GM18511 (cell line): ENCODE results near the gene CALHM3.
A peak's percentile ranks its signal among the peaks of the same experiment; 100 is the strongest.
"Not testable (repeated sequence)": the region's sequence is repeated elsewhere in the genome, so short reads cannot be mapped to it uniquely, and the experiment has no call there.

Experiments used
- ATAC-seq: cut with Tn5 transposase; IDR thresholded peaks from one replicate; pipeline ENCODE4 v1.9.1; 2021; ENCODE audit warnings: mild to moderate bottlenecking, moderate library complexity; ENCODE audit not compliant: unreplicated experiment

CALHM3 gene

GRCh38 chr10:103502849-103503660 is 24.0 kb upstream of the CALHM3 start:
- ATAC-seq = no peak

DNA sequence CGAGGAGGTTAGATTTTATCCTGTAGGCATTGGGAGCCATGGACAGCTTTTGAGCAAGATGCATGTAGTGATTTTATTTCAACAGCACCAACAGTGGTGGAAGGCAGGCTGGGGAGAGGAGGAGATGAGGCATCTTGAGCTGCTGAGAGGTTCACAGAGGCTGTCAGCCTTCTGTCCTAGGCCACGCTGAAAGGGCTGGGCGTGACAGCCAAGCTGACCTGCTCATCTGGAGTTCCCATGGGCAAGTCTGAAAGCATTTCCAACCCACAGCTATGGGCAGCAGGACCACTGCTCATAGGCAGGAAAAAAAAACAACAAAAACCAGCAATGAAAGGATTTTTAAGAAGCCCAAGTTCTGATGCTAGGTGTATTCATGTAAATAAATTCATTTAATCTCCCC is 22.1 kb upstream of the CALHM3 start:
- no peak for ATAC-seq

DNA sequence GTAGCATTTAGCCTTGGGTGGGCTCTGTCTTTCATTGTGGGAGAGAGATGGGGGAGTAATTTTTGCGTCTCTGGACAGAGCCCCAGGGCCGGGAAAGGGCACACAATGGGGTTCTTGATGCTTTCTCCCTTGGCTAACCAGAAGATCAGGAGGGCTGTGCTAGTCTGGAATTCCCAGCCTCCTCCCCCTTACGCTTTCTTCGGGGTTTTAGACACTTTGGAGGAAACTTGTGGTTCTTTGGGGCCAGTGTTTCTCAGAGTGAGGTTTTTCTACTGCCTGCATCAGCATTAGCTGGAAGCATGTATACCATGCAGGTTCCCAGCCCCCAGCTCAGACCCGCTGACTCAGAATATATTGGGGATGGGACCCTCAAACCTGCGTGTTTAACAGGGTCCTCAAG is 21.4 kb upstream of the CALHM3 start:
- no peak for ATAC-seq

DNA sequence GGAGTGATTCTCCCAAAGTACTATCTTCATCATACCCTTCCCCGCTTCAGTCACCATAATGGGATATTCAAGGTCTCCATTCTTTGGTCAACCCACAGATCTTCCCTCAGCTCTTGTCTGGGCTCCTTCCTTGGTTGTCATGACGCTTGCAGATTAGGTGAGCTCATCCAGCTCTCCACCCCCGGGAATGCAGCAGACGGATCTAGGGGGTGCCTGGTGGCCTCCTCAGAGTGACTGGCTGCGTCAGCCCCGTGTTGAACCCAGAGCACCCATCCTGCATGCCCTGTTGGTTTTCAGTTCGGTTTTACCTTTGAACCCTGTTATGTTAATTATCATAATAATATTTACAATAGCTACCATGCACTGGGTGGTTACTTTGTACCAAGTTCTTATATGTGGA is 20.8 kb upstream of the CALHM3 start:
- ATAC-seq = no peak

DNA sequence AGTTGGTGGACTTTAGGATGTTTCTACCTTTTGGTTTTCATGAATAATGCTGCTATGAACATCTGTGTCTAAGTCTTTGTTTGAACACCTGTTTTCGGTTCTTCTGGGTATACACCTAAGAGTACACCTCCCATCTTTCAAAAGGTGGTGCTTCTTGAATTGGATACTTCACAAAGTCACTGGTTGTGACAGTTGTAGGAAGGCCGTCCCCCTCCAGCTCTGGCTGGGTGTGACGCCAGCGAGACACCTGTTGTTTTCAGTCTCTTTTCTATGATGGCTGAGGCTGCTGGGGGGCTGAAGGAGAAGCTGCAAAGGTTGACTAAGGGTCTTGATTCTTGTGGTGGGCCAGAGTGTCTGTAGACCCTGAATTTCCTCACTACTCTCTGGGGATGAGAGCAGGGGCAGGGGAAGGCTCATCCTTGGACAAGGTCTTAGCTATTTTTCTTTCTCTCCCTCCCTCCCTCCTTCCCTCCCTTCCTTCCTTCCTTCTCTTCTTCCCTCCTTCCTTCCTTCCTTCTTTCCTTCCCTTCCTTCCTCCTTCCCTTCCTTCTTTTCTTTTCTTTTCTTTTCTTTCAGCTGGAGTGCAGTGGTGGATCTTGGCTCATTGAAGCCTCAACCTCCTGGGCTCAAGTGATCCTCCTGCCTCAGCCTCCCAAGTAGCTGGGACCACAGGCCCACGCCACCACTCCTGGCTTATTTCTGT is 20.0 kb upstream of the CALHM3 start:
- ATAC-seq = no peak

DNA sequence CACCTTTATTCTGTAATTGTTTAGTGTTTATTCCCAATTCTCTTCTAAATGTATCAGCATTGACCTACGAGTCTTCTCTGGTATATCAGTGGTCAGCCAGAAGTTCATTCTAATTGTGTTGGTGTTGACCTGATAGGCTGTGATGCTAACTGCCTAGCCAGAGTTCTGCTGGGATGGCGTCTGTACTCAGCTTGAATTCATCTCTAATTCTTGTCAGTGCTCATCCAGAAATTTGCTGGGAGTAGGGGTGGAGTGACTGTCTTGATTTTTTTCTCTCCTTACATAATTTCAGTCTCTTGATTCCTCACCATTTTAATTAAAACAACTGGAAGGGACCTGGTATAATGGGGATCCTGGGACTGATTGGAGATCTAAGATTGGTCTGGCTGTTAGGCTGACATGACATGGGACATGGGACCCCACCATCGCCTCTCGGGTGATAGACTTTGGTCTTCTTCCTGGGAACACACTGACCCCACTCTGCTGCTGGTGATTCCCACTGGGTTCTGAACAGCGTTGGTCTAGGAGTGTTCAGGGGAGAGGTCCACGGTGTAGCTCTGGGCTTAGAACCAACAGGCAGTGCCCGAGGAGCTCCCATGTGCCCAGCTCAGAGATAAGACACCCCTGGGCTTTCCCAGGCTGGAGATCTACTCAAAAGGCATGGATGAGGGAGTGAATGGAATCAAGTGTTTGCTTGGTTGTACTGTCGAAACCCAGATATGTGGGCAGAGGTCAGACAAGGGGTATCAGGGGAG is 18.3 kb upstream of the CALHM3 start:
- no peak for ATAC-seq

GRCh38 chr10:103495321-103495720 is 16.3 kb upstream of the CALHM3 start:
- no peak for ATAC-seq

DNA sequence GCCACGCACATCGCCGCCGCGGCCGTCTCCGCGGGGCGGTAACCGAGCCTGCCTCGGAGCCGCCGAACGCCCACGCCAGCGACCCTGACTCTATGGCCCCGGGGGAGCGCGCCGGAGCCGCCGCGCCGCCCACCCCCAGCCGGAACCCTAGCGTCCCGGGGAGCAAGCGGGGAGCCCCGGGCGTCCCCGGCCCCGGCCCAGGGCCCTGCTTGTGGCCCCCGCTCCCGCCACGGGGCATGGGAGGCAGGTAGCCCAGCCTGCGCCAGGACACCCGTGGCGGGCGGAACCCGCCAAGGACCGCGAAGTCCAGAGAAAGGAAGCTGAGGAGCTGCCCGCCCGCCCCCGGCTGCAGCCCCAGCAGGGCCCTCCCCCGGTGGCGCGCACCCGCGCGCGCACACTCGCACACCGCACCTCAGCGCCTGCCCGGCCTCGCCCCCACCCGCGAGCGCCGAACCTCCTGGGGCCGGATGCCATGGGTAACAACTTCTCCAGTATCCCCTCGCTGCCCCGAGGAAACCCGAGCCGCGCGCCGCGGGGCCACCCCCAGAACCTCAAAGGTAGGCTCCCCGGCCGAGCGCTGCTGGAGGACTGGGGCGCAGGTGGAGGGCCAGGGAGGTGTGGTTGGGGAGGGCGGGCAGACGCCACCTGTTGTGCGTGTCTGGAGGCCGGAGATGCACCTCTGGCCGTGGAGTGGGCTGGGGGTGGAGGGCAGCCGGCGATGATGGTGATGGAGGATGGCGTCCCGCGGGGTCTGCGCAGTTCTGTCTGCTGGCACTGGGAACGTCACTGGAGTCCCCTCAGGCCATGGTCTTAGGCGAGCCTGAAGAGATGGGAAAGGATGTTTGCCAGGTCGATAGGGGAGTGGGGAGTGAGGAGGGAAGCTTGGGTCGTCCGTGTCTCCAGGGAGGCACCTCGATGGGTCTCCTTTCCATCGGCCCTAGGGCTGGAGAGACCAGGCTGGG is 15.2 kb upstream of the CALHM3 start:
- ATAC-seq = no peak

GRCh38 chr10:103493362-103493915 is 14.4 kb upstream of the CALHM3 start, which contains the start of gene NEURL1:
Gene NEURL1, plus strand, starts transcription at chr10:103493705. Its CDS starts 683 bp downstream, at chr10:103494388.
- no peak for ATAC-seq

DNA sequence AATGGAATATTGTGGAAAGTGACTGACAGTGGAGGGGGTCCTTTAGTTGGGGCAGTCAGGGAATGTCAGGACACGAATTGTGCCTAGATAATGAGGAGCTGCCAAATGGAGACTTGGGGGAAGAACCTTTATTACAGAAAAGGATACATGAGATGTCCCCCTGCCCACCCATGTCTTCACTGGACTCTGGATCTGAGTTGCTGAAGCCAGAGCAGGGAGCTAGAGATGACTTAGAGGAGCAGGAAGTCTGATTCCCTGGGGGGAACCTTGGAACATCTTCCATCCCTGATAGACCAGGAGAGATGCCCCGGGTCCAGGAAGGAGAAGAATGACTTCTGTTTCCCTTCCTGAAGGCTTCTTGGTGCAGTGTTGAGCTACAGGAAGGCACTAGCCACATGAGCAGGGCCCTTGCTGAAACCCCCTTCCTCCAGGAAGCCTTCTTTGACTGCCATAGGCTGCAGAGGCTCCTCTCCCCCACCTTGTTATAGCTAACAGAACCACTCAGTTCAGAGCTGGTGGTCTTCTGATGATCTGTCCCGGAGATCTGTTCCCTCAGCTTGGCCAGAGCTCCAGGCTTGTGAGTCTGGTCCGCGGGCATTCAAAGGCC is 13.7 kb upstream of the CALHM3 start:
- no peak for ATAC-seq

DNA sequence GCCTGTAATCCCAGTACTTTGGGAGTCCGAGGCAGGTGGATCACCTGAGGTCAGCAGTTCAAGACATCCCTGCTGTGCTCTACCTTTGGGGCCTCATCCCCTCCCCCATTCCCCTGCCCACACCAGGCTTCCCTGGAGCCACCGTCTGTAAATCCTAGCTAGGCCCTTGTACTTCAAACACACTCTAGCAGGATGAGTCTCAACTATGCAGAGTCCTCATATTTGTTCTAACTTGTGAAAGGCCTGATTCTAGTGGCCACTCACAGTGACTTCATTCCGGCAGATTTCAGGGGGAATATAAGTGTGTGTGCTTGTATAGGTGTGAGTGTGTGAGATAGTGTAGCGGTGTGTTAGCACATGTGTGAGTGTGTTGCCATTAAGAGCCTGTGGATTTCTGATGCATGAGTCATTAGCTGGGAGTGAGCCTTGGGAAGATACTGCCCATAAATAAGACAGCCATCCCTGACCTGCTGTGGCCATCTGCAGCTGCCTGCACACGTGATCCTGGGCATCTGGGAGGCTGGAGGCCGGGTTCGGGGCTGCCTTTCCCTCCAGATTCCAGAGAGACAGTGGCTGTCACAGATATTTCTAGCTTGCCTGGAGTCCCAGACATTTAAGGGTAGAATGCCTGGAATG is 12.8 kb upstream of the CALHM3 start:
- ATAC-seq = no peak

DNA sequence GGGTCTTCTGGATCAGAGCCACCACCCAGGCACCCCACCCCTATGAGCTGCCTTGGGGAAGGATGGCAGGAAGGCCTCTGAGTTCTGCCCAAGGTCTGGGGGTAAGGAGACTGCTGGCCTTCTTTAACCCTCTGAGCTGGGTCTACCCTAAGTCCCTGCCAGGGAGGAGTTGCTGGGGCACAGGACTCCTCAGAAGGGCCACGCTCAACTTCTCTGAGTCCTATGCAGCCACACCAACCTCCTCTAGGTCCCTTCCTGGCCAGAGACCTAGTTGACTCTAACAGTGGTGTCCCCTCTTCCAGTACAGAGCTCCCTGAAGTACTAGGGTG is 11.9 kb upstream of the CALHM3 start:
- peak; percentile 35 for ATAC-seq

DNA sequence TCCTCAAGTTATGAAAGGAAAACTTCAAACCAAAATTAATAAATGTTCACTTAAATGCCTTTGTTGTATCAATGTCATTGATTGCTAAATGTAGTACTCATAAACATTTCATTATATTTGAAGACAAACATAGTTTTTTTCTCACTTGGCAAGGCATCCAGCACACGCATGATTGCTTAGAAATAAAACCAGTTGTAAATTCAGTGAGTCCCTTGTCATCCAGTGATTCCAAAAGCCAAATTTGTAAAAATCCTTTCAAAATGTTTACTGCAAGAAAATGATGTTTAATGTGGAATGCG is 8.3 kb upstream of the CALHM3 start:
- no peak for ATAC-seq

GRCh38 chr10:103486635-103487409 is 7.8 kb upstream of the CALHM3 start:
- not testable (repeated sequence) for ATAC-seq

DNA sequence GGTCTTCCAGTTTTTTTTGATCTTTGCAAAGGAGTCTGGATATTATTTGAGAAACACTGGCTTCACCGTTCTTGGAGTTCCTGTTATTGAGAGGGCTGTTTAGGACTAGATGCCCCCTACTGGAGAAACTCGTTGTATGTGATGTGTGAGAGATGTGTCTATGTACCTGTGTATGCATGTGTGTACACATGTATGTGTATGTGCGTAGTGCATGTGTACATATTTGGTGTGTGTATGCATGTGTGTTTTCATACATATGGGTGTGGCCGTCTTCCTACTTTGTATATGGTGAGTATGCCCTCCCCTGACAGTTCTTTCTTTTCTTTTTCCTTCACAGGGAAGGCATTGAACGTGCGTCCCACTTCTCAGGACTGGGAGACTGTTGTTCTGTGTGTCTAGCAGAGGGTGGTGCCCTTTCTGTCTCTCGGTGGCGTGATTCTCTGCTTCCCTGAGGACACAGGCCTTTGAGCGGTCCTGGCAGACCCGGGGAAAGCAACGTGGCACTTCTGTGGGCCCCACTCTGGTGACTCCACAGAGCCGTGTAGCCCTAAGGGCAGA is 3.0 kb upstream of the CALHM3 start:
- ATAC-seq = peak; percentile 67

- ATAC-seq = no peak
These were observed 1.5 kb upstream of the CALHM3 start for GRCh38 chr10:103480521-103480920.

- ATAC-seq = no peak
These were observed 369 bp downstream of the CALHM3 start for GRCh38 chr10:103478671-103479070.

DNA sequence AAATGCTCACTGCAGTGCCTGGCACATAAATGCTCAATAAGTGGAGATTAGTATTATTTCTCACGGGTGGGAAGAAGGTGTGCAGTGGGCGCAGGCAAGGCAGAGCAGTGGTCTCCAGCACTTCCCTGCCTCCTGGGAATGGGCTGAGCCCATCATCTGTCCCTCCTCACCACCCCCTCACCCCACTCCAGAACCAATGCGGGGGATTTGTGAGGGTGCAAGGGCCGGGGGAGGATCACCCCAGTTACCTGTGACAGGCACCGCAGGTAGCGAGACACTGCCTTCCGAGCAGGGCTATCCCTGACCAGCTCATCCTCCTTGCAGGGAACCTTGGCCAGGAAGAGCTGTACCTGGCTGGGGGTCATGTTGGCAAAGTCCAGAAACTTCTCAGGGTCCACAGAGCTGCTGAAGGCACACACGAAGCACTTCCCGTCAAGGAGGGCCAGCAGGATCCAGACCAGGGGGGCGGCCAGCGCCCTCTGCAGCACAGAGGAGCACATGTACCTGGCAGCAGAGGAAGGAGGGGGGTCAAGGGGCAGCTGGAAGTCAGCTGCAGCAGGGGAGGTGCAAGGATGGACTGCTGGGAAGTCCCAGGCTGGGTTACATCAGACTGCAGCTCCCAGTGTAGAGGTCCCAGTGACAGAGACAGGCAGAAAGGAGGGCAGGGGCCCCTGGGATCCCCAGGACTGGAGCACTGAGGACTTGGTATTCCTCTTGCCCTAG is 2.8 kb downstream of the CALHM3 start:
- ATAC-seq = peak; percentile 45
